ENCODE data around the gene GFI1B. TPM values are rescaled to one million over a fixed set of nuclear protein-coding genes. Genes with fewer than 3 reads are reported as not detected.
A peak's percentile ranks its signal among the peaks of the same experiment; 100 is the strongest.

The GFI1B gene
- total RNA-seq, 1 donor from 2014 or later = not detected

DNA sequence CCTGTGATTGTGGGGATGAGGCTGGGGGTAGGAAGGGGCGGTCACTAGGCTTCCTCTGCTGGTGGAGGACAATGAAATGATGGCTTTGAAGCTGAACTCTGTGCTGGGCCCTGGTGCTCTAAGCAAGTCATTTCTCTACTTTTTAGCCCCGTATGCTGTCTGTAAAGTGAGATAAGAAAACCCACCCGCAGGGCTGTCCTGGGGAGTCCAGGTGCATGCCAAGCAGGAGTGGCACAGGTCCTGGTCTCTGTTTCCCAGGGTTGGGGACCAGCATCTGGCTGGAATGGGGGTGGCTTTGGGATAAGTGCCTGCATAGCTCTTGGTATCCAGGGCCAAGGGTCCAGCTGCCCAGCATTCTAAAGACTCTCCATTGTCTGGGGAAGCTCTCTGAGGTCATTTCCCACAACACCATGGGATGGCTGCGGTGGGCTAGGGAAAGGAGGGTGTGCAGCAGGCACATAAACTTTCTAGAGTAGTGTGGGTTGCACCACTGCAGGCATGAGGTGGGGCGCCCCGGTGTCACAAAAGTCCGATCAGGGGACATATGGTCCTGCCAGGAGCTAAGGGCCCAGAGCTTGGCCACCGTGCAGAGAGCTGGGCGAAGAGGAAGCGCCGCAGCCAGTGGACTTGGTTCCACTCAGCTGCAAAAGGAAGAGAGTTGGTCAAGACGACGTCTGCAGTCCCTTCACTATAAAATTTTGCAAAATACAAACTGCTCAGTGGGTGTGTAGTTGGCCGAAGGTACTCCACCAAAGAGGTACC lies 26.7 kb downstream of the GFI1B start:
- TF ChIP-seq CTCF (IDR thresholded peaks at IDR 0.05; ENCODE audit: partially characterized antibody, unreplicated experiment) = no peak
- Mint-ChIP-seq H3K27ac (ENCODE audit: unreplicated experiment) (no peak overlapping the region), H3K9me3 (ENCODE audit: unreplicated experiment) (peaks cover 4% of the 10 kb centered on the region), H3K4me1 (ENCODE audit: low read depth, unreplicated experiment) (peaks cover 3% of the 10 kb centered on the region), H3K27me3 (ENCODE audit: unreplicated experiment) (peaks cover 18% of the 10 kb centered on the region), H3K4me3 (ENCODE audit: unreplicated experiment) (no peak overlapping the region), H3K36me3 (ENCODE audit: unreplicated experiment) (no peaks in the 10 kb centered on the region)
- DNase-seq = no peak

DNA sequence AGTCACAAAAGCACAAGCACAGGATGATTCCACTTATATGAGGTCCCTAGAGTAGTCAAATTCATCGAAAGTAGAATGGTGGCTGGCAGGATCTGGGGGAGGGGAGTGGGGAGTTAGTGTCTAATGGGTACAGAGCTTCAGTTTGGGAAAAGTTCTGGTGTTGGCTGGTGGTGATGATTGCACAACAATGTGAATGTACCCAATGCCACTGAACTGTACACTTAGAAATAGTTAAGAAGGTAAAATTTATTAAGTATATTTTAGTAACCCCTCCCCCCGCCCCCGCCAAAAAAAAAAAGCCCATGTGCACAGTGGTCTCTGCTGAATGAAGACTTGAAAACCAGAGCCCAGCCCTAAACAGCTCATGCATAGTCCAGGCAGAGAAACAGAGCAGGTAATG lies 27.5 kb downstream of the GFI1B start:
- no peak overlapping the region for H3K4me3 Mint-ChIP-seq (ENCODE audit: unreplicated experiment)
- no peak for DNase-seq
- TF ChIP-seq CTCF (IDR thresholded peaks at IDR 0.05; ENCODE audit: partially characterized antibody, unreplicated experiment) = no peak
- no peak overlapping the region for H3K27ac Mint-ChIP-seq (ENCODE audit: unreplicated experiment)
- peaks cover 14% of the 10 kb centered on the region for H3K27me3 Mint-ChIP-seq (ENCODE audit: unreplicated experiment)
- peaks cover 4% of the 10 kb centered on the region for H3K9me3 Mint-ChIP-seq (ENCODE audit: unreplicated experiment)
- H3K4me1 Mint-ChIP-seq (ENCODE audit: low read depth, unreplicated experiment) = peaks cover 3% of the 10 kb centered on the region
- no peaks in the 10 kb centered on the region for H3K36me3 Mint-ChIP-seq (ENCODE audit: unreplicated experiment)

DNA sequence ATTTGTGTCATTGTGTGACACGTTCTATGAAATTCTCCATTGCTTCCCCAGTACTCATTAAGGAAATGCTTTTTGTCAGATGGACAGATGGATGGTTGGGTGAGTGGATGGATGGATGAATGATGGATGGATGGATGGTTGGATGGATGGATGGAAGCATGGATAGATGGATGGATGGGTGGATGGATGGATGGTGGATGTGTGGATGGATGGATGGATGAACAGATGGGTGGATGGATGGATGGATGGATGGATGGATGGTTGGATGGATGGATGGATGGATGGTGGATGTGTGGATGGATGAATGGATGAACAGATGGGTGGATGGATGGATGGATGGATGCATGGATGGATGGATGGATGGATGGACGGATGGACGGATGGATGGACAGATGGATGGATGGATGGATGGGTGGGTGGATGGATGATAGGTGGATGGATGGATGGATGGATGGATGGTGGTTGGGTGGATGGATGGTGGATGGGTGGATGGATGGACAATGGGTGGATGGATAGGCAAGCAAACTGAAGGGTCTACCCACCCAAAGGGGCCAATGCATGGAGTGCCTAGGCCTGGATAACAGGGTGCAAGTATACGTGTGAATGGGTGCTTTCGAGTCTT lies 28.3 kb downstream of the GFI1B start:
- H3K36me3 Mint-ChIP-seq (ENCODE audit: unreplicated experiment) = no peaks in the 10 kb centered on the region
- no peak for TF ChIP-seq CTCF (IDR thresholded peaks at IDR 0.05; ENCODE audit: partially characterized antibody, unreplicated experiment)
- peaks cover 14% of the 10 kb centered on the region for H3K27me3 Mint-ChIP-seq (ENCODE audit: unreplicated experiment)
- no peak overlapping the region for H3K27ac Mint-ChIP-seq (ENCODE audit: unreplicated experiment)
- peaks cover 3% of the 10 kb centered on the region for H3K4me1 Mint-ChIP-seq (ENCODE audit: low read depth, unreplicated experiment)
- H3K4me3 Mint-ChIP-seq (ENCODE audit: unreplicated experiment) = no peak overlapping the region
- DNase-seq = no peak
- H3K9me3 Mint-ChIP-seq (ENCODE audit: unreplicated experiment) = peaks cover 4% of the 10 kb centered on the region

GRCh38 chr9:133008406-133008805 lies 29.9 kb downstream of the GFI1B start:
- no peak overlapping the region for H3K27ac Mint-ChIP-seq (ENCODE audit: unreplicated experiment)
- no peak overlapping the region for H3K4me3 Mint-ChIP-seq (ENCODE audit: unreplicated experiment)
- no peak for TF ChIP-seq CTCF (IDR thresholded peaks at IDR 0.05; ENCODE audit: partially characterized antibody, unreplicated experiment)
- no peaks in the 10 kb centered on the region for H3K36me3 Mint-ChIP-seq (ENCODE audit: unreplicated experiment)
- peaks cover 4% of the 10 kb centered on the region for H3K9me3 Mint-ChIP-seq (ENCODE audit: unreplicated experiment)
- peaks cover 3% of the 10 kb centered on the region for H3K4me1 Mint-ChIP-seq (ENCODE audit: low read depth, unreplicated experiment)
- peaks cover 9% of the 10 kb centered on the region for H3K27me3 Mint-ChIP-seq (ENCODE audit: unreplicated experiment)
- no peak for DNase-seq

DNA sequence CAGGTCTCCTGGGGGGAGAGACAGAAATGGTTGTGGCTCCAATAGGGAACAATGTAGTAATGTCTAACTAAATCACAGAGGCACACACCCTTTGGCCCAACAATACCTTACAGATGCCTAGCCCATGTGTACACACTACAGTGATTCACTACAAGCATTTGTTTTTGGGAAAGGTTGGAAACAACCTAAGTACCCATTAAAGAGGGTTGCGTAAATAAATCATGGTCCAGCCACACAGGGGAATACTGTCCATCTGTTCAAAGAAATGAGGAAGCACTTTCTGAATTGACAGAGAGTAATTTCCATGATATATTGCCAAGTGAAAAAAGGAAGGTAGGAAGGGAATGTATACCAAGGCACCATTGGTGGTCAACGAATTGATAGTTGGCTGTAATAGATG lies 30.3 kb downstream of the GFI1B start:
- Mint-ChIP-seq H3K27ac (ENCODE audit: unreplicated experiment) (peak overlapping the region; percentile 71), H3K4me1 (ENCODE audit: low read depth, unreplicated experiment) (peaks cover 3% of the 10 kb centered on the region), H3K36me3 (ENCODE audit: unreplicated experiment) (no peaks in the 10 kb centered on the region), H3K27me3 (ENCODE audit: unreplicated experiment) (peaks cover 9% of the 10 kb centered on the region), H3K9me3 (ENCODE audit: unreplicated experiment) (peaks cover 4% of the 10 kb centered on the region), H3K4me3 (ENCODE audit: unreplicated experiment) (peak overlapping the region; percentile 47)
- TF ChIP-seq CTCF (IDR thresholded peaks at IDR 0.05; ENCODE audit: partially characterized antibody, unreplicated experiment) = no peak
- DNase-seq = no peak
